MCF 10A (cell line): ENCODE measurements around the gene SLC25A34. TPM values are rescaled to one million over a fixed set of nuclear protein-coding genes. Genes with fewer than 3 reads are reported as not detected.

ENCODE experiments used
- BruUV-seq: library from RNA; stranded (reverse); fragments of 400-500 nt; replicated peaks from 2 replicates; lab custom pipeline; 2021; lab: Mats Ljungman, UMichigan
- CTCF ChIA-PET: fragments of 300-600 bp; sonication (Branson Sonifier 250); formaldehyde crosslinking; extraction: SDS; loops from one replicate; lab custom pipeline; 2021; ENCODE audit warnings: antibody characterized with exemption, inconsistent platforms; lab: Yijun Ruan, JAX
- POLR2A ChIA-PET: fragments of 300-600, 350-650 bp; sonication (Branson Sonifier 250); formaldehyde crosslinking; extraction: SDS; loops from one replicate; lab custom pipeline; 2020; ENCODE audit warnings: antibody characterized with exemption, inconsistent platforms; lab: Yijun Ruan, JAX
- DNase-seq: peaks from one replicate; pipeline ENCODE4 v3.0.0-alpha.2; 2018; ENCODE audit not compliant: unreplicated experiment
- H3K27ac Mint-ChIP-seq: one replicate; pipeline ENCODE4 v1.8.0; 2022; ENCODE audit warnings: mild to moderate bottlenecking, low read depth, mixed read lengths; ENCODE audit not compliant: unreplicated experiment
- H3K27me3 Mint-ChIP-seq: one replicate; pipeline ENCODE4 v1.8.0; 2022; ENCODE audit warnings: mixed read lengths; ENCODE audit not compliant: insufficient read depth, unreplicated experiment
- H3K36me3 Mint-ChIP-seq: one replicate; pipeline ENCODE4 v1.8.0; 2022; ENCODE audit warnings: mild to moderate bottlenecking, moderate library complexity, mixed read lengths; ENCODE audit not compliant: insufficient read depth, unreplicated experiment
- H3K4me1 Mint-ChIP-seq: one replicate; pipeline ENCODE4 v1.8.0; 2022; ENCODE audit warnings: mixed read lengths; ENCODE audit not compliant: insufficient read depth, unreplicated experiment
- H3K4me3 Mint-ChIP-seq: one replicate; pipeline ENCODE4 v1.8.0; 2022; ENCODE audit warnings: mild to moderate bottlenecking, moderate library complexity, mixed read lengths; ENCODE audit not compliant: unreplicated experiment
- H3K9me3 Mint-ChIP-seq: one replicate; pipeline ENCODE4 v1.8.0; 2022; ENCODE audit warnings: mixed read lengths; ENCODE audit not compliant: unreplicated experiment
- intact Hi-C: fragments of 100-400 bp; cut with micrococcal nuclease; formaldehyde crosslinking; loops from 2 replicates; pipeline ENCODE4 v1.14.1; 2022
- total RNA-seq: library from RNA; stranded (reverse); gene quantifications from 2 replicates; pipeline ENCODE4 v1.2.3, GENCODE V29; 2022
- TF ChIP-seq, protein P1 (sequence below): fragments of 200-600 bp; IDR thresholded peaks from one replicate; pipeline ENCODE4 v1.8.0; 2022; ENCODE audit warnings: antibody characterized with exemption, mild to moderate bottlenecking; ENCODE audit not compliant: unreplicated experiment

SLC25A34 gene
- total RNA-seq, 1 experiment from 2014 or later, result 0.79 TPM

- CTCF ChIA-PET, result interaction anchor here (0.7 kb wide), 2 partner anchors 32 to 247 kb away, joined by 3 read pairs; no protein-coding TSS in a partner anchor
- Mint-ChIP-seq H3K27me3 (no peaks in the 10 kb centered on the region), H3K36me3 (peaks cover 37% of the 10 kb centered on the region), H3K9me3 (no peaks in the 10 kb centered on the region), H3K4me3 (no peak overlapping the region), H3K27ac (no peak overlapping the region), H3K4me1 (peaks cover 26% of the 10 kb centered on the region)
- no peak for DNase-seq
- intact Hi-C loops, result no loop called here
- BruUV-seq, result no TSS peak
- TF ChIP-seq, protein P1, sequence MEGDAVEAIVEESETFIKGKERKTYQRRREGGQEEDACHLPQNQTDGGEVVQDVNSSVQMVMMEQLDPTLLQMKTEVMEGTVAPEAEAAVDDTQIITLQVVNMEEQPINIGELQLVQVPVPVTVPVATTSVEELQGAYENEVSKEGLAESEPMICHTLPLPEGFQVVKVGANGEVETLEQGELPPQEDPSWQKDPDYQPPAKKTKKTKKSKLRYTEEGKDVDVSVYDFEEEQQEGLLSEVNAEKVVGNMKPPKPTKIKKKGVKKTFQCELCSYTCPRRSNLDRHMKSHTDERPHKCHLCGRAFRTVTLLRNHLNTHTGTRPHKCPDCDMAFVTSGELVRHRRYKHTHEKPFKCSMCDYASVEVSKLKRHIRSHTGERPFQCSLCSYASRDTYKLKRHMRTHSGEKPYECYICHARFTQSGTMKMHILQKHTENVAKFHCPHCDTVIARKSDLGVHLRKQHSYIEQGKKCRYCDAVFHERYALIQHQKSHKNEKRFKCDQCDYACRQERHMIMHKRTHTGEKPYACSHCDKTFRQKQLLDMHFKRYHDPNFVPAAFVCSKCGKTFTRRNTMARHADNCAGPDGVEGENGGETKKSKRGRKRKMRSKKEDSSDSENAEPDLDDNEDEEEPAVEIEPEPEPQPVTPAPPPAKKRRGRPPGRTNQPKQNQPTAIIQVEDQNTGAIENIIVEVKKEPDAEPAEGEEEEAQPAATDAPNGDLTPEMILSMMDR, result no peak
- POLR2A ChIA-PET, result interaction anchor here (0.5 to 1.2 kb wide), 2 partner anchors 82 to 85 kb away, joined by 3 to 5 read pairs; no protein-coding TSS in a partner anchor
Measured at GRCh38 chr1:15762546-15762945, 26.5 kb downstream of the SLC25A34 start.

- CTCF ChIA-PET, result interaction anchor here (0.9 kb wide), 1 partner anchor 26 kb away, joined by 3 read pairs; no protein-coding TSS in a partner anchor
- intact Hi-C loops, result no loop called here
- POLR2A ChIA-PET, result interaction anchor here (0.7 to 3.0 kb wide), 8 partner anchors 9 to 159 kb away, joined by 3 to 33 read pairs (median 4); no protein-coding TSS in a partner anchor
- Mint-ChIP-seq H3K27ac (peak overlapping the region; percentile 50), H3K27me3 (no peaks in the 10 kb centered on the region), H3K9me3 (no peaks in the 10 kb centered on the region), H3K4me1 (peaks cover 26% of the 10 kb centered on the region), H3K36me3 (peaks cover 52% of the 10 kb centered on the region), H3K4me3 (peak overlapping the region; percentile 42)
- no TSS peak for BruUV-seq
- DNase-seq, result peak; percentile 65
- TF ChIP-seq, protein P1, result no peak
Measured at GRCh38 chr1:15764269-15764764, 28.3 kb downstream of the SLC25A34 start.

DNA sequence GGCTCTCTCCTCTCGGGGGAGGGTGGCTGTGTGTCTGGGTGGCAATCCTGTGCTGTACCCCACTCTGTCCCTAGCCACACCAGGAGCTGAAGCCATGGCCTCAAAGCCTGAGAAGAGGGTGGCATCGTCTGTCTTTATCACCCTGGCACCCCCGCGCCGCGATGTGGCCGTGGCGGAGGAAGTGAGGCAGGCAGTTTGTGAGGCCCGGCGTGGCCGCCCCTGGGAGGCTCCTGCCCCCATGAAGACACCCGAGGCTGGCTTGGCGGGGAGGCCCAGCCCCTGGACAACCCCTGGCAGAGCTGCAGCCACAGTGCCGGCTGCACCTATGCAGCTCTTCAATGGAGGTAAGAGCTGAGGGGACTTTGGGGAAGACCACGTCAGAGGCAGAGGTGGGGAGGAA, 28.8 kb downstream of the SLC25A34 start:
- Mint-ChIP-seq H3K36me3 (peaks cover 54% of the 10 kb centered on the region), H3K4me3 (peak overlapping the region; percentile 42), H3K27ac (peak overlapping the region; percentile 50), H3K9me3 (no peaks in the 10 kb centered on the region), H3K27me3 (no peaks in the 10 kb centered on the region), H3K4me1 (peaks cover 26% of the 10 kb centered on the region)
- TF ChIP-seq, protein P1, result no peak
- ChIA-PET CTCF (interaction anchor here (0.9 kb wide), 1 partner anchor 26 kb away, joined by 3 read pairs; no protein-coding TSS in a partner anchor), POLR2A (interaction anchor here (0.7 to 3.0 kb wide), 10 partner anchors 8 to 158 kb away, joined by 3 to 33 read pairs (median 8); no protein-coding TSS in a partner anchor)
- DNase-seq, result no peak
- BruUV-seq, result TSS peak; percentile 44
- intact Hi-C loops, result no loop called here

- Mint-ChIP-seq H3K27me3 (no peaks in the 10 kb centered on the region), H3K27ac (peak overlapping the region; percentile 52), H3K9me3 (no peaks in the 10 kb centered on the region), H3K4me3 (peak overlapping the region; percentile 52), H3K4me1 (peaks cover 26% of the 10 kb centered on the region), H3K36me3 (peaks cover 61% of the 10 kb centered on the region)
- CTCF ChIA-PET, result interaction anchor here (0.6 to 1.9 kb wide), 2 partner anchors 26 to 68 kb away, joined by 3 to 8 read pairs; no protein-coding TSS in a partner anchor
- TF ChIP-seq, protein P1, result no peak
- intact Hi-C loops, result no loop called here
- POLR2A ChIA-PET, result interaction anchor here (0.6 to 3.0 kb wide), 22 partner anchors 9 to 450 kb away, joined by 3 to 33 read pairs (median 4); partner anchors contain the start of gene DNAJC16
- DNase-seq, result peak; percentile 97
- TSS peak; percentile 90 for BruUV-seq
Measured at GRCh38 chr1:15765495-15766194, 29.6 kb downstream of the SLC25A34 start.
